Trophoblast cell (in vitro differentiated cells and primary cell): ENCODE results near the gene ATP5IF1.

Source experiments
- DNase-seq, 2 donors: peaks; one replicate each; pipeline ENCODE4 v3.0.0-alpha.2; 2016
- H2AFZ ChIP-seq: 2 replicates; pipeline ENCODE4 v1.6.1; 2013; ENCODE audit warnings: low read length, moderate library complexity, mild to moderate bottlenecking; ENCODE audit not compliant: insufficient read depth, poor library complexity
- H2AK5ac ChIP-seq: 2 replicates; pipeline ENCODE4 v1.6.1; 2013; ENCODE audit warnings: mild to moderate bottlenecking, low read length
- H2BK120ac ChIP-seq: 2 replicates; pipeline ENCODE4 v1.6.1; 2013; ENCODE audit warnings: low read length, mild to moderate bottlenecking, moderate library complexity; ENCODE audit not compliant: insufficient read depth, poor library complexity
- H2BK12ac ChIP-seq: 2 replicates; pipeline ENCODE4 v1.6.1; 2013; ENCODE audit warnings: mild to moderate bottlenecking, low read length, moderate library complexity
- H2BK5ac ChIP-seq: 2 replicates; pipeline ENCODE4 v1.6.1; 2013; ENCODE audit warnings: low read length, low read depth, moderate library complexity, mild to moderate bottlenecking; ENCODE audit not compliant: poor library complexity
- H3K14ac ChIP-seq: 2 replicates; pipeline ENCODE4 v1.6.1; 2013; ENCODE audit warnings: mild to moderate bottlenecking, low read length
- H3K18ac ChIP-seq: 2 replicates; pipeline ENCODE4 v1.6.1; 2013; ENCODE audit warnings: mild to moderate bottlenecking, low read length
- H3K23ac ChIP-seq: 2 replicates; pipeline ENCODE4 v1.6.1; 2013; ENCODE audit warnings: low read length
- H3K27ac ChIP-seq: 2 replicates; pipeline ENCODE4 v1.5.1; 2013; ENCODE audit warnings: low read depth, mild to moderate bottlenecking, inconsistent platforms, low read length, moderate library complexity
- H3K27me3 ChIP-seq: 2 replicates; pipeline ENCODE4 v1.6.1; 2013; ENCODE audit warnings: inconsistent platforms, mild to moderate bottlenecking, low read length, moderate library complexity; ENCODE audit not compliant: insufficient read depth
- H3K36me3 ChIP-seq, 2 experiments: 1 replicate in 1 of 2; 2 replicates in 1 of 2; pipeline ENCODE4 v1.6.1; 2013; ENCODE audit warnings: low read length in 2 of 2, mild to moderate bottlenecking in 2 of 2, moderate library complexity in 1 of 2; ENCODE audit not compliant: insufficient read depth in 2 of 2, control insufficient read depth in 1 of 2
- H3K4ac ChIP-seq: 2 replicates; pipeline ENCODE4 v1.6.1; 2013; ENCODE audit warnings: low read depth, mild to moderate bottlenecking, low read length, moderate library complexity
- H3K4me1 ChIP-seq, 2 experiments: 1 replicate in 1 of 2; 2 replicates in 1 of 2; pipeline ENCODE4 v1.6.1; 2013; ENCODE audit warnings: low read length in 2 of 2, mild to moderate bottlenecking in 2 of 2, moderate library complexity in 1 of 2; ENCODE audit not compliant: insufficient read depth in 2 of 2, control insufficient read depth in 1 of 2
- H3K4me2 ChIP-seq: 2 replicates; pipeline ENCODE4 v1.6.1; 2013; ENCODE audit warnings: inconsistent platforms, mild to moderate bottlenecking, low read length, moderate library complexity
- H3K4me3 ChIP-seq: 2 replicates; pipeline ENCODE4 v1.5.1; 2013; ENCODE audit warnings: mild to moderate bottlenecking, low read depth, low read length, inconsistent platforms
- H3K79me1 ChIP-seq: one replicate; pipeline ENCODE4 v1.6.1; 2013; ENCODE audit warnings: low read length
- H3K79me2 ChIP-seq: 2 replicates; pipeline ENCODE4 v1.6.1; 2013; ENCODE audit warnings: low read length, mild to moderate bottlenecking; ENCODE audit not compliant: control insufficient read depth, insufficient read depth, poor library complexity
- H3K9ac ChIP-seq: 2 replicates; pipeline ENCODE4 v1.6.1; 2013; ENCODE audit warnings: mild to moderate bottlenecking, low read length
- H3K9me3 ChIP-seq: 2 replicates; pipeline ENCODE4 v1.6.1; 2013; ENCODE audit warnings: low read depth, mild to moderate bottlenecking, control low read depth, inconsistent platforms, low read length; ENCODE audit not compliant: insufficient read depth
- H4K12ac ChIP-seq: 2 replicates; pipeline ENCODE4 v1.6.1; 2013; ENCODE audit warnings: low read depth, mild to moderate bottlenecking, low read length, moderate library complexity
- H4K8ac ChIP-seq: 2 replicates; pipeline ENCODE4 v1.6.1; 2013; ENCODE audit warnings: low read depth, mild to moderate bottlenecking, low read length, moderate library complexity
- H4K91ac ChIP-seq: one replicate; pipeline ENCODE4 v1.6.1; 2013; ENCODE audit warnings: low read depth, mild to moderate bottlenecking, low read length, moderate library complexity
- WGBS: extraction: QIAGEN DNeasy Blood & Tissue Kit; methylation state at CpG from one replicate; pipeline ENCODE4 v1.1.7; 2013; ENCODE audit warnings: missing lambda C conversion rate; ENCODE audit not compliant: insufficient read length, insufficient coverage; ENCODE audit errors: extremely low coverage; 5-methylcytosine and 5-hydroxymethylcytosine counted together

The ATP5IF1 gene

DNA sequence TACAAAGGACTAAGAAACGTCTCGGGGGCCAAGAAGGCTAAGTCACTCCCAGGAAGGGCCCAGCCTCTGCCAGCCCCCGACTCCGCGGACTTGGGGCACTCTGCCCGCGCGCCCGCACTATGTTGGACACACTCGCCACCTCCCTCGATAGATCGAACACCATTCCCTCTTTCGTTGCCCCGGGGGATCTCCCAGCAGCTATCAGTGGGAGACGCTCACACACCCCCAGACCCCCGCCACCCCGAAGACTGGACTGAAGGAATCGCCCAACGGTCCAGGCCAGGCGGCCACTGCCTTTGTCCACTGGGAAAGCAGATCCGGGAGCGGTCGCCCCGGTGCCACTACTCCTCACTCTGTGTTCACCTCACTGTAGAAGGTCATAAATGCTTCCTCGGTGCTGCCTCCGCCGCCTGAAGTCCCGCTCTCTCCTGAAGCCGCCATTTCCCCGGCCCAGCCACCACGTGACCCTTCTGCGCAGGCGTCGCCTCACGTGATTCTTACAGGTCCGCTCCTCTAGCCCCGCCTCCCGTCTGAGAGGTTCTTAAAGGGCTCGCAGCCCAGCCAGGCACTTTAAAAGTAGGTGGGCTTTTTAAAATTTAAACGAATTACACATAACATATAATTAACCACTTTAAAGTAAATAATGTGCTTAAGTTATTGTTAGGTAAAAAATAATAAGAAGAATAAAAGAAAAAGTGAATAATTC lies 3.2 kb upstream of the ATP5IF1 start, which contains the start of gene DNAJC8:
Gene DNAJC8 (minus strand): TSS at position 472 of the 706 bp plus-strand sequence. CDS start 31 bp downstream, at position 441.
- H3K9ac ChIP-seq = peak within 1 kb of the TSS; percentile 87
- H2BK5ac ChIP-seq = peak within 1 kb of the TSS; percentile 7
- H4K12ac ChIP-seq = peak within 1 kb of the TSS; percentile 65
- H3K27me3 ChIP-seq = no peaks in the 10 kb centered on the region
- no peak within 1 kb of the TSS for H3K27ac ChIP-seq
- peak within 1 kb of the TSS; percentile 21 for H2BK120ac ChIP-seq
- H3K4me2 ChIP-seq = peak within 1 kb of the TSS; percentile 97
- no CpG with 5 or more reads among the region's 40 CpGs for WGBS
- peaks cover 4% of the 10 kb centered on the region in 2 experiments for H3K36me3 ChIP-seq
- H3K79me2 ChIP-seq = peaks cover 18% of the 10 kb centered on the region
- peak within 1 kb of the TSS; percentile 52 for H3K14ac ChIP-seq
- peak within 1 kb of the TSS; percentile 77 for H3K18ac ChIP-seq
- H4K8ac ChIP-seq = peak within 1 kb of the TSS; percentile 63
- DNase-seq = peak; percentile 91 to 92
- H3K9me3 ChIP-seq = no peaks in the 10 kb centered on the region
- no peak within 1 kb of the TSS for H2BK12ac ChIP-seq
- peak within 1 kb of the TSS; percentile 88 for H3K4me3 ChIP-seq
- H4K91ac ChIP-seq = peak within 1 kb of the TSS; percentile 52
- peak within 1 kb of the TSS; percentile 57 for H2AK5ac ChIP-seq
- H3K23ac ChIP-seq = no peak within 1 kb of the TSS
- peaks cover 7% of the 10 kb centered on the region in 2 experiments for H3K4me1 ChIP-seq
- H2AFZ ChIP-seq = peak within 1 kb of the TSS; percentile 53
- H3K4ac ChIP-seq = peak within 1 kb of the TSS; percentile 96
- H3K79me1 ChIP-seq = peaks cover 10% of the 10 kb centered on the region

- WGBS = no CpG with 5 or more reads among the region's 14 CpGs
- no peaks in the 10 kb centered on the region for H3K27me3 ChIP-seq
- no peak overlapping the region for H3K4me2 ChIP-seq
- no peak overlapping the region for H3K4ac ChIP-seq
- H3K18ac ChIP-seq = no peak overlapping the region
- no peaks in the 10 kb centered on the region for H3K9me3 ChIP-seq
- DNase-seq = no peak
- no peak overlapping the region for H2BK12ac ChIP-seq
- H3K9ac ChIP-seq = no peak overlapping the region
- no peak overlapping the region for H3K27ac ChIP-seq
- no peak overlapping the region for H3K23ac ChIP-seq
- H3K79me2 ChIP-seq = peaks cover 18% of the 10 kb centered on the region
- H4K91ac ChIP-seq = no peak overlapping the region
- no peak overlapping the region for H4K12ac ChIP-seq
- peaks cover 10% of the 10 kb centered on the region for H3K79me1 ChIP-seq
- no peak overlapping the region for H2AK5ac ChIP-seq
- peaks cover 7% of the 10 kb centered on the region in 2 experiments for H3K4me1 ChIP-seq
- no peak overlapping the region for H2BK5ac ChIP-seq
- H3K14ac ChIP-seq = no peak overlapping the region
- peaks cover 0 to 8% of the 10 kb centered on the region in 2 experiments for H3K36me3 ChIP-seq
- no peak overlapping the region for H3K4me3 ChIP-seq
- peak overlapping the region; percentile 20 for H2AFZ ChIP-seq
- H2BK120ac ChIP-seq = no peak overlapping the region
- peak overlapping the region; percentile 41 for H4K8ac ChIP-seq
Measured at GRCh38 chr1:28233264-28233606, 2.7 kb upstream of the ATP5IF1 start.

GRCh38 chr1:28236656-28237322 lies 865 bp downstream of the ATP5IF1 start:
- peak overlapping the region; percentile 76 for H4K12ac ChIP-seq
- peak overlapping the region; percentile 76 for H3K9ac ChIP-seq
- WGBS = no CpG with 5 or more reads among the region's 20 CpGs
- no peaks in the 10 kb centered on the region for H3K27me3 ChIP-seq
- H3K36me3 ChIP-seq = peaks cover 0 to 7% of the 10 kb centered on the region in 2 experiments
- H4K8ac ChIP-seq = peak overlapping the region; percentile 92
- H2AFZ ChIP-seq = no peak overlapping the region
- peak overlapping the region; percentile 94 for H3K4me3 ChIP-seq
- H2BK12ac ChIP-seq = no peak overlapping the region
- peaks cover 18% of the 10 kb centered on the region for H3K79me2 ChIP-seq
- H3K79me1 ChIP-seq = peaks cover 10% of the 10 kb centered on the region
- no peak for DNase-seq
- H3K4me2 ChIP-seq = peak overlapping the region; percentile 81
- no peak overlapping the region for H2BK5ac ChIP-seq
- no peak overlapping the region for H3K27ac ChIP-seq
- H3K4me1 ChIP-seq = peaks cover 7% of the 10 kb centered on the region in 2 experiments
- H3K9me3 ChIP-seq = no peaks in the 10 kb centered on the region
- H3K14ac ChIP-seq = peak overlapping the region; percentile 95
- peak overlapping the region; percentile 81 for H3K4ac ChIP-seq
- H2AK5ac ChIP-seq = peak overlapping the region; percentile 35
- H3K23ac ChIP-seq = peak overlapping the region; percentile 56
- H3K18ac ChIP-seq = peak overlapping the region; percentile 88
- peak overlapping the region; percentile 78 for H4K91ac ChIP-seq
- H2BK120ac ChIP-seq = peak overlapping the region; percentile 62

- H3K9me3 ChIP-seq = no peaks in the 10 kb centered on the region
- no peak overlapping the region for H3K23ac ChIP-seq
- DNase-seq = no peak
- H3K79me2 ChIP-seq = peaks cover 9% of the 10 kb centered on the region
- no peak overlapping the region for H2BK12ac ChIP-seq
- H3K4me3 ChIP-seq = no peak overlapping the region
- H3K79me1 ChIP-seq = peaks cover 7% of the 10 kb centered on the region
- no peak overlapping the region for H3K9ac ChIP-seq
- no peak overlapping the region for H3K14ac ChIP-seq
- no peak overlapping the region for H3K27ac ChIP-seq
- H3K4ac ChIP-seq = no peak overlapping the region
- no peak overlapping the region for H2BK120ac ChIP-seq
- H2BK5ac ChIP-seq = no peak overlapping the region
- H4K8ac ChIP-seq = no peak overlapping the region
- no peak overlapping the region for H2AK5ac ChIP-seq
- WGBS = no CpG with 5 or more reads among the region's 2 CpGs
- no peak overlapping the region for H4K91ac ChIP-seq
- no peak overlapping the region for H3K18ac ChIP-seq
- no peaks in the 10 kb centered on the region for H3K27me3 ChIP-seq
- peaks cover 0 to 7% of the 10 kb centered on the region in 2 experiments for H3K36me3 ChIP-seq
- H2AFZ ChIP-seq = no peak overlapping the region
- H3K4me2 ChIP-seq = no peak overlapping the region
- H3K4me1 ChIP-seq = peaks cover 7% of the 10 kb centered on the region in 2 experiments
- no peak overlapping the region for H4K12ac ChIP-seq
Measured at GRCh38 chr1:28239004-28239403, 3.1 kb downstream of the ATP5IF1 start.
